GM12801 (cell line): ENCODE data around the gene VWCE.

Source experiments
- TF ChIP-seq, protein P1 (sequence below): IDR thresholded peaks from one replicate; pipeline ENCODE4 v1.5.1; 2011; ENCODE audit warnings: control low read depth; ENCODE audit not compliant: insufficient read length; ENCODE audit errors: extremely low read depth

VWCE gene

DNA sequence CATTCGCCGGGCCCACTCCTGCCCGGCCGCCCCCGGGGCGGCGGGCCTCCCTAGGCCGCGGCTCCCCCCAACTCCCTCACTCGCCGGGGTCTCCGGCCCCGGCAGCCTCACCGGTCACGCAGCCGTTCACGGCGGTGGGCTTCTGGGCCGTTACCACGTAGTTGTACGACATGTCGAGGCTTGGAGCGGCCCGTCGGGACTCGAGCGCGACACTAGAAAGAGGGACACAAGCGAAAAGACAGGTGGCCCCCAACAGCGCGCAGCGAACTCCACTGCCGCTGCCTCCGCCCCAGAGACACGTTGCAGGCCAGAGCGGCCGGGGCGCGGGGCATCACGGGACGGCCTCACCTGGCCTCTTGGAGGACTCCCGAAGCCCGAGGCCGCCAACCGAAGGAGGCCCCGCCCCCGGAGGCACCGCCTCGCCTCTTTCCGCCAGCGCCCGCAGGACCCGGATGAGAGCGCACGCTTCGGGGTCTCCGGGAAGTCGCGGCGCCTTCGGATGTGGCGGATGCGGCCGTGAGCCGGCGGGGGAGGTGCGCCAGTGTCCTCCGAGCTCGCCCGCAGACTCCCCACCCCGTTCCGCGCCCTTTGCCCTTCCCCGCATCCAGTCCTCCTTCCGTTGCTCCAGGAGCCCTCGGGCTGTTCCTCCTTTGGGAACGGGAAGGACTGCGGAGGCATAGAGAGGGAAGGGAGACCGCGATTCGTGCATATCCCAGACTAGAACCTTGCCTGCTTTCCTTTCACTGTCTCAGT is 37.9 kb upstream of the VWCE start, which contains the start of the genes DDB1 and TKFC:
Gene DDB1 (minus strand): TSS at position 309 of the 753 bp plus-strand sequence. CDS start 137 bp downstream, at position 172.
Gene TKFC (plus strand): TSS at position 432 of the 753 bp plus-strand sequence. CDS start 1,501 bp downstream, outside the sequence.
- TF ChIP-seq, protein P1, sequence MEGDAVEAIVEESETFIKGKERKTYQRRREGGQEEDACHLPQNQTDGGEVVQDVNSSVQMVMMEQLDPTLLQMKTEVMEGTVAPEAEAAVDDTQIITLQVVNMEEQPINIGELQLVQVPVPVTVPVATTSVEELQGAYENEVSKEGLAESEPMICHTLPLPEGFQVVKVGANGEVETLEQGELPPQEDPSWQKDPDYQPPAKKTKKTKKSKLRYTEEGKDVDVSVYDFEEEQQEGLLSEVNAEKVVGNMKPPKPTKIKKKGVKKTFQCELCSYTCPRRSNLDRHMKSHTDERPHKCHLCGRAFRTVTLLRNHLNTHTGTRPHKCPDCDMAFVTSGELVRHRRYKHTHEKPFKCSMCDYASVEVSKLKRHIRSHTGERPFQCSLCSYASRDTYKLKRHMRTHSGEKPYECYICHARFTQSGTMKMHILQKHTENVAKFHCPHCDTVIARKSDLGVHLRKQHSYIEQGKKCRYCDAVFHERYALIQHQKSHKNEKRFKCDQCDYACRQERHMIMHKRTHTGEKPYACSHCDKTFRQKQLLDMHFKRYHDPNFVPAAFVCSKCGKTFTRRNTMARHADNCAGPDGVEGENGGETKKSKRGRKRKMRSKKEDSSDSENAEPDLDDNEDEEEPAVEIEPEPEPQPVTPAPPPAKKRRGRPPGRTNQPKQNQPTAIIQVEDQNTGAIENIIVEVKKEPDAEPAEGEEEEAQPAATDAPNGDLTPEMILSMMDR: no peak

DNA sequence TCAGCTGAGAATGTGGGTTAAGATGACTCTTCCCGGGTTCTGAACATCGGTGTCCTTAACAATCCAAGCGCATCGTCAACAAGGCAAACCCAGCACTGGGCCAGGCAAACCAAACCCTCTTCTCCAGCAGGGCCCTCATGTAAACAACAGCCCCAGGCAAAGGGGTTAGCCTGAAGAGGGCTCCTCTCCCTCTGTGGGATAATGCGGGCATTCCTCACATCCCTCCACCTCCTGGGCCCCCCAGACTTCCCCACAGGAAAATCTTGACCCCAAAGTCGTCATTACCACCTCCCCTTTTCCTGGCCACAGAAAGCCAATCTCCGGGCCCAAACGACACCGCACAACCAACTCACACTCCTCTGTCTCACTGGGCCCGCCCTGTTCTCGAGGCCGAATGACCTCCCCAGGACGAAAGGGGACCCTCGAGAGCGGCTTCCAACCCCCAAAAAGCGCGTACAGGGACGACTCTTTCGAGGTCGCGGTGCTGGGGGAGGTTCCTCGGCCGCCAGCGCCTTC is 37.2 kb upstream of the VWCE start:
- TF ChIP-seq, protein P1: no peak

DNA sequence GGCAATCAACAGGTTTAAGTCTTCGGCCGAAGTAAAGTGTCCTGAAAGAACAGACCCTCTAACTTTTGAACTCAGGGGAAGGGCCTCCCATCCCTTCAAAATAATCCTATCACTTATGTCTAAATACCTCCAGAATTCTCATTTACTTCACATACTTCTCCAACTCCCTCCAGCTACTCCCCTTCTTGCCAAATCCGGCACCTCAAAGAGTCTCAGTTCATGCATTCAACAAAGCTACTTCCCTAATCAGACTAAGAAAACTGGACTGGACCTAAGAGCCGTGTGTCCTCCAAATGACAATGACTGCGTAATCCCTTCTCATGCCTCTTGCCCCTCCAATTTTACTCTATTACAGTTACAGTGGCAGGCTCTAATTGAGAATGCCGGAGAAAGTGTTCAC is 36.5 kb upstream of the VWCE start:
- TF ChIP-seq, protein P1: no peak

DNA sequence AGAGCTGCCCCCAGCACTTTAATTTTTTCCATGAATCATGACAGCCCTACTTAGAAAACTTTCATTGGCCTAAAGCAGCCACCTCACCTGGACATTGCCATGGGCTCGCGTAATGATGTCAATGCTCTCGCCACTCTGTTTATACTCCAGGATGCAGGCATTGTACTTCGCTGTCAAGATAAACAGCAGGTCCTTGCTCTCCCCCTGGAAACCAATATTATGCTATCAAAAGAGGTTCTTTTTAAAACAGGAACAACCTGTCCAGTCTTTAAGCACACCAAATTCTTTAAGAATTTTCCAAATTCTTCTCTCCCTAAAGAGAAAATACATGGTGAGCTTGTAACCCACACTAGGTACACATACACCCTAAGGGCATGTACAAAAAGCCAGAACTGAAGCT is 34.8 kb upstream of the VWCE start:
- TF ChIP-seq, protein P1: no peak

DNA sequence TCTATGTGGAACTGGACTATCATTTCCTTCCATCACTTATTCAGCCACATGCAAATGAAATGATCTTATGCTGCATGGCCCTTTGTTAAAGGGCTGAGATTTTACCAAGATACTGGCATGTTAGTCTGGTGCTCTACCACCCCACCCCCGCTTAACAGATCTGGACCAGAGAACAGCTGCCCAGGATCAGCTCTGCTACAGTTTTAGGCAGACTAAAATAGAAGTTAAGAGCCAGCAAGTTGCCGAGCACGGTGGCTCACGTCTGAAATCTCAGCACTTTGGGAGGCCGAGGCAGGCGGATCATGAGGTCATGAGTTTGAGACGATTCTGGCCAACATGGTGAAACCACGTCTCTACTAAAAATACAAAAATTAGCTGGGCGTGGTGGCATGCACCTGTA is 33.2 kb upstream of the VWCE start:
- TF ChIP-seq, protein P1: no peak

DNA sequence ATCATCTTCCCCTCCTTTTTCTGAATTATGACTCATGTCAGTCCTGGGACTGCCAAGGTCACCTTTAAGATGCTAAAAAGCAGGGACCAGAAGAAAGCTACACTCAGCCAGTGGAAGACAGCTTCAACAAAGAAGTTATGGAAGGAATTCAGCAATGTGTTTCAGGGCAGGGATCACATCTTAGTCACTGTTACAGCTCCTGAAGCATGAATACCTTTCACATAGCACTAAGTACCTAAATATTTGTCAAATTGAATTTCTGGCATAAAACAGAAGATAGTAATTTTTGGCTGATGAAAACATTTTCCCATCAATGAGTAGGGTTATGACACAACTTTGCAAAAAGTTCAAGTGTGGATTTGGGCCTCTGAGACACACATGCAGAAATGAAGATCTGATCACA is 32.6 kb upstream of the VWCE start:
- TF ChIP-seq, protein P1: no peak

DNA sequence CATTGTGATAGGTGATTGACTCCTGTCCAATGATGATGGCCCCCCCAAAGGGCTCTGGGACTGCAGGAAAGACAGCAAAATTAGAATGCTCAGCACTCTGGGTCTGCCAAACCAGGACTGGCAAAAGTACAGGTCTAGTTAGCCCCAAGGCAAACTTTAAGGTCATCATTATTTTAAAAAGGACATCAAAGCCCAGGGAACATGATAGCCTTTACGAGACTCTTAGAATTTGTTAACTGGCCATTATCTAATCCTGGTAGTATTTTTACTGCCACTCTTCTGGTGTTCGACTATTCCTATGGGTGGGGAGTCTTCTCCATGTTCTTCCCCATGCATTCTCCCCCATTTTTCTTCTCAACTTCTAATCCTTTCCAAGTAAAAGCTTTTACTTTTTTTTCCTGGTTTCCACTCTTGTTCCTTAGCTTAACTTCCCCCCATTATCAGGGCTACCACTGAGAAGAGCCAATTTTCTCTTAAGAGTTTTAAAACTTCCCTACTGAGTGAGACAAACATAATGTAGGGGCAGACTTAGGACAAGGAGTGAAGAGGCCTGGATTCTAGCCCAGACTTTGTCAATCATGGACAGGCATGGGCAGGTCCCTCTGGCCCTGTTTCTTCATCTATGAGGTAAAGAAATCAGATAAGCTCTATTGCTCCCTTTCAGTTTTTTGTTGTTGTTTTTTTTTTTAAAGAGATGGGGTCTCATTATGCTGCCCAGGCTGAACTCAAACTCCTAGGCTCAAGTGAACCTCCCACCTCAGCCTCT is 30.7 kb upstream of the VWCE start:
- TF ChIP-seq, protein P1: no peak
